Measurements from ENCODE around the gene ADAM11.

- no peak for TF ChIP-seq CTCF (IDR thresholded peaks at IDR 0.05)
- no peak for TF ChIP-seq POLR2A (IDR thresholded peaks at IDR 0.05)
These were observed 37.1 kb downstream of the ADAM11 start for GRCh38 chr17:44795928-44796327.

All from Peyer's patch (tissue), 4 donors.